HepG2 (cell line): ENCODE measurements around the gene POTEE.

Source experiments
- GPBP1L1 ChIP-seq: sonication (generic); formaldehyde crosslinking; IDR thresholded peaks from 2 replicates; pipeline ENCODE4 v1.5.0; 2020; ENCODE audit warnings: mild to moderate bottlenecking, missing genetic modification reagents
- ISL2 ChIP-seq: sonication (generic); formaldehyde crosslinking; IDR thresholded peaks from 2 replicates; pipeline ENCODE4 v1.5.0; 2020; ENCODE audit warnings: missing genetic modification reagents
- NFE2L2 ChIP-seq: fragments of 150-350 bp; IDR thresholded peaks from 2 replicates; pipeline ENCODE4 v1.6.1; 2014; ENCODE audit warnings: low read length
- NR3C1 ChIP-seq: sonication (generic); formaldehyde crosslinking; IDR thresholded peaks from 2 replicates; pipeline ENCODE4 v1.4.0; 2020; ENCODE audit warnings: missing genetic modification reagents
- POLR2AphosphoS5 ChIP-seq: IDR thresholded peaks from 2 replicates; pipeline ENCODE4 v1.6.1; 2012; ENCODE audit warnings: low read depth, low read length
- SIN3B ChIP-seq: fragments of 150-350 bp; IDR thresholded peaks from 2 replicates; pipeline ENCODE4 v1.6.1; 2014; ENCODE audit warnings: low read length
- TCF7L2 ChIP-seq: IDR thresholded peaks from 2 replicates; pipeline ENCODE4 v1.6.1; 2011; ENCODE audit warnings: mild to moderate bottlenecking, low read depth, low read length, moderate library complexity
- TFAP4 ChIP-seq: sonication (generic); IDR thresholded peaks from 2 replicates; pipeline ENCODE4 v1.6.1; 2016; ENCODE audit warnings: low read depth, borderline replicate concordance
- UBTF ChIP-seq: sonication (generic); formaldehyde crosslinking; IDR thresholded peaks from 2 replicates; pipeline ENCODE4 v1.4.0; 2020; ENCODE audit warnings: mild to moderate bottlenecking, missing genetic modification reagents
- WIZ ChIP-seq: sonication (generic); formaldehyde crosslinking; IDR thresholded peaks from 2 replicates; pipeline ENCODE4 v1.5.1; 2020; ENCODE audit warnings: mild to moderate bottlenecking, missing genetic modification reagents
- YY1 ChIP-seq: IDR thresholded peaks from 2 replicates; pipeline ENCODE4 v1.6.1; 2011; ENCODE audit warnings: low read length, low read depth, moderate library complexity, mild to moderate bottlenecking; ENCODE audit not compliant: insufficient read depth, insufficient replicate concordance
- ZBTB42 ChIP-seq: sonication (generic); formaldehyde crosslinking; IDR thresholded peaks from 2 replicates; pipeline ENCODE4 v1.5.0; 2020; ENCODE audit warnings: mild to moderate bottlenecking, missing genetic modification reagents
- ZNF274 ChIP-seq: sonication (generic); formaldehyde crosslinking; IDR thresholded peaks from 2 replicates; pipeline ENCODE4 v1.5.1; 2020; ENCODE audit warnings: mild to moderate bottlenecking, missing genetic modification reagents
- ZNF737 ChIP-seq: sonication (generic); formaldehyde crosslinking; IDR thresholded peaks from 2 replicates; pipeline ENCODE4 v1.5.0; 2020; ENCODE audit warnings: missing genetic modification reagents, mild to moderate bottlenecking, borderline replicate concordance

GRCh38 chr2:131168538-131168937 is 40.8 kb upstream of the POTEE start:
- no peak for TF ChIP-seq POLR2AphosphoS5
- TF ChIP-seq TFAP4 = no peak
- TF ChIP-seq ZNF737 (CRISPR knock-in tag) = no peak
- no peak for TF ChIP-seq TCF7L2
- TF ChIP-seq GPBP1L1 (CRISPR knock-in tag) = no peak
- TF ChIP-seq ZNF274 (CRISPR knock-in tag) = no peak
- no peak for TF ChIP-seq UBTF (CRISPR knock-in tag)
- no peak for TF ChIP-seq ZBTB42
- TF ChIP-seq SIN3B = no peak
- TF ChIP-seq NFE2L2 = no peak
- no peak for TF ChIP-seq NR3C1 (CRISPR knock-in tag)
- TF ChIP-seq WIZ (CRISPR knock-in tag) = no peak
- no peak for TF ChIP-seq YY1
- TF ChIP-seq ISL2 (CRISPR knock-in tag) = no peak
